GM12864 (cell line): ENCODE measurements around the gene PLXDC2.

ENCODE experiments used
- DNase-seq: peaks from one replicate; pipeline ENCODE4 v3.0.0-alpha.2; 2011; ENCODE audit warnings: low read depth
- H3K4me3 ChIP-seq: 2 replicates; pipeline ENCODE4 v1.5.1; 2011; ENCODE audit warnings: mild to moderate bottlenecking, low read depth, low read length, control low read depth
- TF ChIP-seq, protein P1 (sequence below): IDR thresholded peaks from 2 replicates; pipeline ENCODE4 v1.5.1; 2011; ENCODE audit warnings: low read depth, mild to moderate bottlenecking, moderate library complexity, low read length, control low read depth, inconsistent platforms; ENCODE audit errors: missing control alignments

The PLXDC2 gene

DNA sequence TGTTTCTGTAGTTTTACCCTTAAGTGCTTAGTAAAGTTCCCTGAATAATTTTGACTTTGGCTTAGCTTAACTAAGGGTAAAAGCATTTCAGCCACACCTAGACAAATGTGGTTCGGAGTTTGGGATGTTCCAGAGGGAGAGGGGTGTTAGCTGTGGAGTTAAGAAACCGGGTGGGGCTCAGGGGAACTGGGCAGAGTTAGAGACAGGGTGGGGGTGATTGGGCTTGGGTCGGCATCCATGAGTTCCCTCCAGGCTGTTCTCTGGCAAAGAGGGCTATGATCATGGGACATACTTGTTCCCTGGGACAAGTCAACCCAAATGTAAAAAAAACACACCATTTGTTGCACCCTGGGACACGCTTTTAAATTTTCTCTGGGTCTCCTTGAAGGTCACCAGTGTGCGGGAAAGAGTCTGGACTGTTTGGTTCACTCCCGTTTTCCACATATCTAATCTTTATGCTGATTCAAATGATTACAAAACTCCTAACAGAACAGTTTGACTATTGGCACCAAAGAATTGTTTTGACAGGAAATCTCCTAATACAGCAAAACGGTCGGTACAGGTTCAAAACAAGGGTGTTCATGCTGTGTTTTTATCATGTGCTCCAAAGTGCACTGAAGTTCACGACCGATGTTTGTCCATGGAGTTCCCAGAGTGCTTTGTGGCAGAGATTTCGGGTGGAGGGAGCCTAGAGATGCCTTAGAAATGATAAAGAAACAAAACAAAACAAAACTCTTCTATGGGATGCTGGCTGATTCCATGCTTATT lies 56.5 kb downstream of the PLXDC2 start:
- H3K4me3 ChIP-seq, result no peak overlapping the region
- TF ChIP-seq, protein P1, sequence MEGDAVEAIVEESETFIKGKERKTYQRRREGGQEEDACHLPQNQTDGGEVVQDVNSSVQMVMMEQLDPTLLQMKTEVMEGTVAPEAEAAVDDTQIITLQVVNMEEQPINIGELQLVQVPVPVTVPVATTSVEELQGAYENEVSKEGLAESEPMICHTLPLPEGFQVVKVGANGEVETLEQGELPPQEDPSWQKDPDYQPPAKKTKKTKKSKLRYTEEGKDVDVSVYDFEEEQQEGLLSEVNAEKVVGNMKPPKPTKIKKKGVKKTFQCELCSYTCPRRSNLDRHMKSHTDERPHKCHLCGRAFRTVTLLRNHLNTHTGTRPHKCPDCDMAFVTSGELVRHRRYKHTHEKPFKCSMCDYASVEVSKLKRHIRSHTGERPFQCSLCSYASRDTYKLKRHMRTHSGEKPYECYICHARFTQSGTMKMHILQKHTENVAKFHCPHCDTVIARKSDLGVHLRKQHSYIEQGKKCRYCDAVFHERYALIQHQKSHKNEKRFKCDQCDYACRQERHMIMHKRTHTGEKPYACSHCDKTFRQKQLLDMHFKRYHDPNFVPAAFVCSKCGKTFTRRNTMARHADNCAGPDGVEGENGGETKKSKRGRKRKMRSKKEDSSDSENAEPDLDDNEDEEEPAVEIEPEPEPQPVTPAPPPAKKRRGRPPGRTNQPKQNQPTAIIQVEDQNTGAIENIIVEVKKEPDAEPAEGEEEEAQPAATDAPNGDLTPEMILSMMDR, result no peak
- no peak for DNase-seq

DNA sequence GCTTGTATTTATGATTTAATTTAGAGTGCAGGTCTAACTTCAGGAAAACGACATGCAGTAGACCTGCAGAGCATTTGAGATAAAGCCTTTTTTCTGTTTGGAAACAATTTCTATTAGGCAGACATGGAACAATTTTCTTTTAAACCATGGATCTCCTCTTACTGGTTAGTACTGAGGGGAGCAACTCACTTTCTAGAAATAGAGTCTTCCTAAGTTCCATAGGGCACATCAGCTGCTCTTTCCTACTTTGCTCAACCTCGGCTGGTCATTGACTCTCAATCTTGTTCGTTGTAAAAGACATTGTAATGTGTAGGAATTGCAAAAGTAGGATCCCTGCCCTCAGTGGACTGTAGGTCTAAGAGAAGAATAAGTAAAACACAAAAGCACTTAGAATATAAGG lies 58.0 kb downstream of the PLXDC2 start:
- no peak for DNase-seq
- TF ChIP-seq, protein P1, result no peak
- H3K4me3 ChIP-seq, result no peak overlapping the region

DNA sequence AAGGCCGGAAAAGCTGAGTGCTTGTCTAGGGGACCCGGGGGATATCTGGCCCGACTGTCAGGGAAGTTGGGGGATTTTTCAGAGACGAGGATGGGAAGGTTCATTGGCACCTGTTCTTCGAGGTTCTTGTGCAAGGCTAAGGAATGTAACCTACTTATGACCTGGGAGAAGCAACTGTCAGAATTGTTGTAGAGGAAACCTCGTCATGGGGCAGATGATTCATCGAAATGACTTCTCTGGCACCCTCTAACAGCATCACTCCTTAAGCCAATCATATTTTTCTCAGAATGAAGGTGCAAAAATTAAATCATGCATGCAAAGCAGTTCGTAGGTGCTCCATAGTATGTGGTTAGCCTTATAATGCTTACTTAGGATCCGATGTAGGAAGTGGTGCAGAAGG lies 58.6 kb downstream of the PLXDC2 start:
- H3K4me3 ChIP-seq, result no peak overlapping the region
- DNase-seq, result no peak
- TF ChIP-seq, protein P1, result no peak

DNA sequence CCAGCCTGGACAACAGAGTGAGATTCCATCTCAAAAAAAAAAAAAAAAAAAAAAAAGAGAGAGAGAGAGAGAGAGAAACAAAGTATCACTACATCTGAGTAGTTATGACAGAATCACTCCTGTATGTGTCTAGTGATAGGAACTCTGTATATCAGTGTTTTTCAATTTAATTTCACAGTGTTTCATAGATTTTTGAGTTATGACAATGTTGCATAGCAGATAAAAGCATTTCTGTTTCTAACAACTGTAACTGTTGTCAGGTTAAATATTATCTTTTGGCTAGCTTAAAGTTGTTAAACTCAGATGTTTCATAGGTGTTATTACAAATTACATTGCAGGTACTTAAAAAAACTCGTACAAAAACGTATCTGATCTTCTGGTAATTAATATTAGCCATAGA lies 60.3 kb downstream of the PLXDC2 start:
- DNase-seq, result no peak
- no peak overlapping the region for H3K4me3 ChIP-seq
- TF ChIP-seq, protein P1, result no peak

DNA sequence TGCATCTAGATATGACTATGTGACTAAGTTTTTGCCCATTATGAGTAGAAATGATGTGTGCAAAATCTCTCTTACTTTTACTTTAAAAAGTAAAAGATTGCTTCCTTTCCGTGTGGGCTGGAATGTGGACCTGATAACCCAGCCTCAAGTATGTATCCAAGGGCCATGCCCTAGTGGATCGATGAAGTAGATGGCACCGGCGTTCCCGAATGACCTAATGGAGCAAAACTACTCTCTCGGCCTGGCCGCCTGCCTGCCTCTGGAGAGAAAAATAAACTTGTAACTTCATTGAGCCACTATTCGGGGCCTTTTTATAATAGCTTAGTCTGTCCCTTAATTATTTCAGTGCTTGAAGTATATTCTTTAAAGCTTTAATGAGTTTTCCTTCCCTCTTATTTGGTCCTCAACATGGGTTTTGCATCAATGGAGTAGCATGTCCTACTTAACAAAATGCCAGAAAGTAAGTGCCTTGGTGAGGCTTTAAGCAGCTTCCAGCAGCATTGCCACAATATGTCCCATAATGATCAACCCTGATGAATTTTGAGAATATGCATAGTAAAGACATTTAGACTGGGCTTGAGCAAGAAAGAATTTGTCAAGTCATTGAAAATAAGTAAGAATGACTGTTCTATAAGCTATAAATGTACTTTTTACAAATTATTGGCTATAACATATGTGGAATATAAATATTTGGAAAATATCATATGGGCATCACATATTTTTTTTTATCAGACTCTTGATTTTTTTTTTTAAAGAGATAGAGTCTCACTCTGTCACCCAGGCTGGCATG lies 61.4 kb downstream of the PLXDC2 start:
- H3K4me3 ChIP-seq, result no peak overlapping the region
- TF ChIP-seq, protein P1, result no peak
- no peak for DNase-seq

DNA sequence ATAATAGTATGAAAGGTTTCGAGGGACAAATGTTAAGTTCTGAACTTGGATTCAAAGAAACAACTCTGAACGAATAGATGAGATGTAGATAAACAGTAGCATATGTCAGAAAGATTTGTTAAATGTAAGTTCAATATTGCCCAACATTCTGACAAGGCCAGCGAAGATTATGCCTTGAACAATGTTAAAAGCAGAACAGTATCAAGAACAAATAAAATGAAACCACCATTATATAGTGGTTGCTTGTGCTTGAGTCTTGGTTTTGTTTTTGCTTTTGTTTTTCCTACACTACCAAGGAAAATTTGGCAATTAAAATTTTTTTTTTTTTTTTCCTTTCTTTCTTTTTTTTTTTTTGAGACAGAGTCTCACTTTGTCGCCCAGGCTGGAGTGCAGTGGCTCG lies 66.4 kb downstream of the PLXDC2 start:
- DNase-seq, result no peak
- H3K4me3 ChIP-seq, result no peak overlapping the region
- TF ChIP-seq, protein P1, result no peak
